NCI-H82 treated with DMSO at 0.1 percent for 48 hours (cell line): Measurements from ENCODE around the gene RMRP.

Source experiments
- DNase-seq: peaks from one replicate; lab custom pipeline; 2025; ENCODE audit not compliant: unreplicated experiment; lab: John Stamatoyannopoulos, UW

The RMRP gene

GRCh38 chr9:35657546-35658136 is at the start of gene RMRP:
Gene RMRP, minus strand, starts transcription at chr9:35658019.
- DNase-seq: peak; percentile 90

GRCh38 chr9:35706951-35707350 is 49.1 kb upstream of the RMRP start:
- no peak for DNase-seq

GRCh38 chr9:35705836-35706430 is 48.1 kb upstream of the RMRP start:
- no peak for DNase-seq

GRCh38 chr9:35705372-35705771 is 47.6 kb upstream of the RMRP start:
- DNase-seq: no peak

- DNase-seq: no peak
Measured at GRCh38 chr9:35703906-35704672, 46.3 kb upstream of the RMRP start.

- DNase-seq: no peak
Measured at GRCh38 chr9:35702696-35703095, 44.9 kb upstream of the RMRP start.

GRCh38 chr9:35700942-35701341 is 43.1 kb upstream of the RMRP start:
- DNase-seq: no peak

GRCh38 chr9:35700031-35700430 is 42.2 kb upstream of the RMRP start:
- no peak for DNase-seq

GRCh38 chr9:35698231-35698630 is 40.4 kb upstream of the RMRP start:
- DNase-seq: no peak

GRCh38 chr9:35697486-35697885 is 39.7 kb upstream of the RMRP start:
- no peak for DNase-seq

- DNase-seq: peak; percentile 26
Measured at GRCh38 chr9:35696520-35697215, 38.8 kb upstream of the RMRP start.

GRCh38 chr9:35695943-35696401 is 38.2 kb upstream of the RMRP start:
- no peak for DNase-seq

- DNase-seq: no peak
Measured at GRCh38 chr9:35691757-35692301, 34.0 kb upstream of the RMRP start.

- DNase-seq: no peak
Measured at GRCh38 chr9:35691334-35691650, 33.5 kb upstream of the RMRP start.

- DNase-seq: no peak
Measured at GRCh38 chr9:35690614-35691333, 33.0 kb upstream of the RMRP start.

GRCh38 chr9:35690294-35690613 is 32.4 kb upstream of the RMRP start:
- DNase-seq: no peak

GRCh38 chr9:35689542-35690293 is 31.9 kb upstream of the RMRP start, which contains the start of gene TPM2:
Gene TPM2, minus strand, starts transcription at chr9:35689925. Its CDS starts 108 bp downstream, at chr9:35689817.
- no peak for DNase-seq

- no peak for DNase-seq
Measured at GRCh38 chr9:35688558-35689541, 31.0 kb upstream of the RMRP start.

- no peak for DNase-seq
Measured at GRCh38 chr9:35687972-35688557, 30.2 kb upstream of the RMRP start.
